Tibial nerve (tissue), 4 donors: Measurements from ENCODE around the gene AKAIN1.

Experiments
- EP300 ChIP-seq, 2 donors: sonication (generic); formaldehyde crosslinking; IDR thresholded peaks; one replicate each; pipeline ENCODE4 v1.6.1; 2017; ENCODE audit warnings: antibody characterized with exemption in 2 of 2, mild to moderate bottlenecking in 1 of 2
- POLR2A ChIP-seq, 2 donors: fragments of 450-650 bp; IDR thresholded peaks; one replicate each; pipeline ENCODE4 v1.6.1; 2017; ENCODE audit warnings: antibody characterized with exemption in 2 of 2, mild to moderate bottlenecking in 2 of 2, moderate library complexity in 2 of 2
- TF ChIP-seq, protein P1 (sequence below), 5 experiments: fragments of 200-600 bp in 3 of 5; fragments of 450-650 bp in 2 of 5; sonication (generic) in 3 of 5; IDR thresholded peaks; one replicate each; pipeline ENCODE4 v1.5.1; 2016 to 2019; ENCODE audit warnings: antibody characterized with exemption in 5 of 5, mild to moderate bottlenecking in 3 of 5, moderate library complexity in 2 of 5

GRCh38 chr18:5162111-5162510, 34.9 kb downstream of the AKAIN1 start:
- TF ChIP-seq, protein P1, sequence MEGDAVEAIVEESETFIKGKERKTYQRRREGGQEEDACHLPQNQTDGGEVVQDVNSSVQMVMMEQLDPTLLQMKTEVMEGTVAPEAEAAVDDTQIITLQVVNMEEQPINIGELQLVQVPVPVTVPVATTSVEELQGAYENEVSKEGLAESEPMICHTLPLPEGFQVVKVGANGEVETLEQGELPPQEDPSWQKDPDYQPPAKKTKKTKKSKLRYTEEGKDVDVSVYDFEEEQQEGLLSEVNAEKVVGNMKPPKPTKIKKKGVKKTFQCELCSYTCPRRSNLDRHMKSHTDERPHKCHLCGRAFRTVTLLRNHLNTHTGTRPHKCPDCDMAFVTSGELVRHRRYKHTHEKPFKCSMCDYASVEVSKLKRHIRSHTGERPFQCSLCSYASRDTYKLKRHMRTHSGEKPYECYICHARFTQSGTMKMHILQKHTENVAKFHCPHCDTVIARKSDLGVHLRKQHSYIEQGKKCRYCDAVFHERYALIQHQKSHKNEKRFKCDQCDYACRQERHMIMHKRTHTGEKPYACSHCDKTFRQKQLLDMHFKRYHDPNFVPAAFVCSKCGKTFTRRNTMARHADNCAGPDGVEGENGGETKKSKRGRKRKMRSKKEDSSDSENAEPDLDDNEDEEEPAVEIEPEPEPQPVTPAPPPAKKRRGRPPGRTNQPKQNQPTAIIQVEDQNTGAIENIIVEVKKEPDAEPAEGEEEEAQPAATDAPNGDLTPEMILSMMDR (IDR thresholded peaks at IDR 0.05): no peak
- no peak for TF ChIP-seq POLR2A (IDR thresholded peaks at IDR 0.05)
- no peak for TF ChIP-seq EP300 (IDR thresholded peaks at IDR 0.05)
